Spleen (tissue), 7 donors: ENCODE measurements around the gene NEIL1.

Experiments
- POLR2AphosphoS5 ChIP-seq, 3 donors: sonication (generic); formaldehyde crosslinking; IDR thresholded peaks; one replicate each; pipeline ENCODE4 v1.5.1; 2017; ENCODE audit warnings: antibody characterized with exemption in 3 of 3
- TF ChIP-seq, protein P1 (sequence below), 11 experiments: fragments of 200-600 bp in 7 of 11; fragments of 450-650 bp in 4 of 11; sonication (generic) in 4 of 11; IDR thresholded peaks in 8 of 11; conservative IDR thresholded peaks in 3 of 11; 1 replicate in 7 of 11; 2 replicates in 4 of 11; pipeline versions ENCODE4 v1.4.0 to v1.8.0; 2016 to 2021; ENCODE audit warnings: antibody characterized with exemption in 11 of 11, inconsistent platforms in 4 of 11, mild to moderate bottlenecking in 1 of 11
- donor health status: DM: no; HTN: no; CAD: no; lungs with moderate emphysema.
- donor health status: DM: no; HTN: no; CAD: no.
- donor health status: DM: no; HTN: no; CAD: no.

DNA sequence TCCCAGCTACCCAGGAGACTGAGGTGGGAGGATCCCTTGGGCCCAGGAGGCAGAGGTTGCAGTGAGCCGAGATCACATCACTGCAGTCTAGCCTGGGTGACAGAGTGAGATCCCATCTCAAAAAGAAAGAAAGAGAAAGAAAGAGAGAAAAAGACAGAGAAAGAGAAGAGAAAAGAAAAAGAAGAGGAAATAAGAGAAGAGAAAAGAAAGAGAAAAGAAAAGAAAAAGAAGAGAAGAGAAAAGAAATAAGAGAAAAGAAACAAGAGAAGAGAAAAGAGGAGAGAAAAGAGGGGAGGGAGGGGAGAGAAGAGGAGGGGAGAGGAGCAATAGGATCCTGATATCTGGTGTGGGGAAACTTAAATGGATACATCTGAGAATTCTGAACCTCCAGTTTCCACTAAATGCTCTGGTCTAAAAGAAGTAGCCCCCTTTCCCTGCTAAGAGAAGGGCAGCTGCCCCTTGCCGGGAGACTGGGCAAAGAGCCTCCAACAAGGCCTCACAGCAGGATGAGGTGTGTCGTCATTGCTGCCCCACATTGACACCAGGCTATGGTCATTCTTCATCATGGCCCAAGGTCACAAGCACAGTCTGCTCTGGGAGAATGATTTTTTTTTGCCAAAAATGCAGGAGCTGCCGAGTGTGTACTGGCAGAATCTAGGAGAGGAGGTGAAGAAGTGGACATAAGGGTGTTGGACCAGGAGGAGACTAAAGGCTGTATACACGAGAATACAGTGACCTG, 32.1 kb upstream of the NEIL1 start:
- TF ChIP-seq, protein P1, sequence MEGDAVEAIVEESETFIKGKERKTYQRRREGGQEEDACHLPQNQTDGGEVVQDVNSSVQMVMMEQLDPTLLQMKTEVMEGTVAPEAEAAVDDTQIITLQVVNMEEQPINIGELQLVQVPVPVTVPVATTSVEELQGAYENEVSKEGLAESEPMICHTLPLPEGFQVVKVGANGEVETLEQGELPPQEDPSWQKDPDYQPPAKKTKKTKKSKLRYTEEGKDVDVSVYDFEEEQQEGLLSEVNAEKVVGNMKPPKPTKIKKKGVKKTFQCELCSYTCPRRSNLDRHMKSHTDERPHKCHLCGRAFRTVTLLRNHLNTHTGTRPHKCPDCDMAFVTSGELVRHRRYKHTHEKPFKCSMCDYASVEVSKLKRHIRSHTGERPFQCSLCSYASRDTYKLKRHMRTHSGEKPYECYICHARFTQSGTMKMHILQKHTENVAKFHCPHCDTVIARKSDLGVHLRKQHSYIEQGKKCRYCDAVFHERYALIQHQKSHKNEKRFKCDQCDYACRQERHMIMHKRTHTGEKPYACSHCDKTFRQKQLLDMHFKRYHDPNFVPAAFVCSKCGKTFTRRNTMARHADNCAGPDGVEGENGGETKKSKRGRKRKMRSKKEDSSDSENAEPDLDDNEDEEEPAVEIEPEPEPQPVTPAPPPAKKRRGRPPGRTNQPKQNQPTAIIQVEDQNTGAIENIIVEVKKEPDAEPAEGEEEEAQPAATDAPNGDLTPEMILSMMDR (IDR thresholded peaks at IDR 0.05 in 8 of 11, conservative IDR thresholded peaks at IDR 0.05 in 3 of 11) = no peak
- no peak for TF ChIP-seq POLR2AphosphoS5 (IDR thresholded peaks at IDR 0.05)
